Inflammatory macrophage treated with lipopolysaccharide for 1 hour (primary cell): ENCODE data around the gene DOP1A.
"Not testable (repeated sequence)": the region's sequence is repeated elsewhere in the genome, so short reads cannot be mapped to it uniquely, and the experiment has no call there.

Experiments used
- DNase-seq, 2 donors: peaks; one replicate each; pipeline ENCODE4 v3.0.0-alpha.2; 2020 to 2022

The DOP1A gene

GRCh38 chr6:83155794-83156193 is 88.3 kb downstream of the DOP1A start:
- no peak for DNase-seq

- DNase-seq, result no peak
Observed at GRCh38 chr6:83160167-83160566, 92.7 kb downstream of the DOP1A start.

- no peak for DNase-seq
Observed at GRCh38 chr6:83167726-83168278, 100.3 kb downstream of the DOP1A start.

- no peak for DNase-seq
Observed at GRCh38 chr6:83168556-83168955, 101.1 kb downstream of the DOP1A start.

- no peak for DNase-seq
Observed at GRCh38 chr6:83169106-83169505, 101.6 kb downstream of the DOP1A start.

- no peak for DNase-seq
Observed at GRCh38 chr6:83169511-83169910, 102.0 kb downstream of the DOP1A start.

GRCh38 chr6:83176246-83176645 is 108.8 kb downstream of the DOP1A start:
- DNase-seq, result no peak

GRCh38 chr6:83180426-83180950 is 113.0 kb downstream of the DOP1A start:
- no peak for DNase-seq

GRCh38 chr6:83182114-83182513 is 114.6 kb downstream of the DOP1A start:
- DNase-seq, result no peak

GRCh38 chr6:83183082-83183828 is 115.8 kb downstream of the DOP1A start:
- peak in 1 of 2 donors; percentile 21 for DNase-seq

- no peak for DNase-seq
Observed at GRCh38 chr6:83185096-83185495, 117.6 kb downstream of the DOP1A start.

GRCh38 chr6:83188501-83188900 is 121.0 kb downstream of the DOP1A start:
- no peak for DNase-seq

- DNase-seq, result no peak
Observed at GRCh38 chr6:83190626-83191025, 123.2 kb downstream of the DOP1A start.

- not testable (repeated sequence) for DNase-seq
Observed at GRCh38 chr6:83191974-83192373, 124.5 kb downstream of the DOP1A start.

- no peak for DNase-seq
Observed at GRCh38 chr6:83192456-83192855, 125.0 kb downstream of the DOP1A start.

- peak; percentile 83 to 87 for DNase-seq
Observed at GRCh38 chr6:83192871-83193746, 125.6 kb downstream of the DOP1A start, which contains the start of the genes PGM3 and RWDD2A. TSS of gene PGM3 (minus strand) at chr6:83193265. CDS start at chr6:83191012, 2,253 bp downstream. TSS of gene RWDD2A (plus strand) at chr6:83193357. CDS start at chr6:83194452, 1,095 bp downstream.

GRCh38 chr6:83193747-83194566 is 126.5 kb downstream of the DOP1A start:
- DNase-seq, result peak in 1 of 2 donors; percentile 9

- DNase-seq, result no peak
Observed at GRCh38 chr6:83198486-83199172, 131.2 kb downstream of the DOP1A start.

GRCh38 chr6:83199173-83199862 is 131.8 kb downstream of the DOP1A start:
- peak; percentile 2 to 73 for DNase-seq

- peak; percentile 2 to 52 for DNase-seq
Observed at GRCh38 chr6:83199863-83200225, 132.4 kb downstream of the DOP1A start.

GRCh38 chr6:83202031-83202430 is 134.6 kb downstream of the DOP1A start:
- no peak for DNase-seq
